DND-41 (cell line): Measurements from ENCODE around the gene MINDY4.

Source experiments
- EZH2 ChIP-seq: IDR thresholded peaks from 3 replicates; pipeline ENCODE4 v1.6.1; 2012; ENCODE audit warnings: borderline replicate concordance, low read depth, mild to moderate bottlenecking, moderate library complexity, low read length, inconsistent platforms; ENCODE audit not compliant: severe bottlenecking
- TF ChIP-seq, protein P1 (sequence below): IDR thresholded peaks from 2 replicates; pipeline ENCODE4 v1.5.1; 2012; ENCODE audit warnings: borderline replicate concordance, low read length, moderate library complexity, mild to moderate bottlenecking; ENCODE audit not compliant: poor library complexity, severe bottlenecking; ENCODE audit errors: extremely low read depth

DNA sequence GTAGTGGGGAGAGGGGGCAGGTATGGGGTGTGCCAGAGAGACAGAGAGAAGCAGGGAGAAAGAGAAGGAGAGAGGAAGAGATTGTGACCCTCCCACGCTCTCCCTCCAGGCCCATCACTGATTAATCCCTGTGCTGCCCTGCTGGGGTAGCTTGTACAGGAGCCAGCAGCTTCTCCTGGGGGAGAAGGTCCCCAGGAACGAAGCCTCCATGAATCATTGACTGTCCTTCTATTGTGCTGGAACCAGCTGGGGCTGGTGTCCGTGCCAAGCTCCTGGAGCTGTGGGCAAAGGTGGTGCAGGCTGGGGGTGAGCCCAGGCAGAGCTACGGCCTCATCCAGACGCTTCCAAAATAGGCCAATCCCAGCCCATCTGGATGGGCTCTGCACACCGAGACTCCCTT lies 161.3 kb downstream of the MINDY4 start:
- TF ChIP-seq, protein P1, sequence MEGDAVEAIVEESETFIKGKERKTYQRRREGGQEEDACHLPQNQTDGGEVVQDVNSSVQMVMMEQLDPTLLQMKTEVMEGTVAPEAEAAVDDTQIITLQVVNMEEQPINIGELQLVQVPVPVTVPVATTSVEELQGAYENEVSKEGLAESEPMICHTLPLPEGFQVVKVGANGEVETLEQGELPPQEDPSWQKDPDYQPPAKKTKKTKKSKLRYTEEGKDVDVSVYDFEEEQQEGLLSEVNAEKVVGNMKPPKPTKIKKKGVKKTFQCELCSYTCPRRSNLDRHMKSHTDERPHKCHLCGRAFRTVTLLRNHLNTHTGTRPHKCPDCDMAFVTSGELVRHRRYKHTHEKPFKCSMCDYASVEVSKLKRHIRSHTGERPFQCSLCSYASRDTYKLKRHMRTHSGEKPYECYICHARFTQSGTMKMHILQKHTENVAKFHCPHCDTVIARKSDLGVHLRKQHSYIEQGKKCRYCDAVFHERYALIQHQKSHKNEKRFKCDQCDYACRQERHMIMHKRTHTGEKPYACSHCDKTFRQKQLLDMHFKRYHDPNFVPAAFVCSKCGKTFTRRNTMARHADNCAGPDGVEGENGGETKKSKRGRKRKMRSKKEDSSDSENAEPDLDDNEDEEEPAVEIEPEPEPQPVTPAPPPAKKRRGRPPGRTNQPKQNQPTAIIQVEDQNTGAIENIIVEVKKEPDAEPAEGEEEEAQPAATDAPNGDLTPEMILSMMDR = no peak
- TF ChIP-seq EZH2 = no peak
